OCI-LY7 (cell line): ENCODE data around the gene C2.

Experiments used
- EZH2phosphoT487 ChIP-seq: fragments of 200-600 bp; sonication (generic); IDR thresholded peaks from 2 replicates; pipeline ENCODE4 v1.6.1; 2018; ENCODE audit warnings: low read depth, borderline replicate concordance, mild to moderate bottlenecking, mixed run types, antibody characterized with exemption, low read length, moderate library complexity, mixed read lengths
- TF ChIP-seq, protein P1 (sequence below): fragments of 200-600 bp; sonication (generic); conservative IDR thresholded peaks from 2 replicates; pipeline ENCODE4 v1.5.1; 2014; ENCODE audit warnings: mild to moderate bottlenecking, antibody characterized with exemption, low read length, moderate library complexity, mixed read lengths

- TF ChIP-seq, protein P1, sequence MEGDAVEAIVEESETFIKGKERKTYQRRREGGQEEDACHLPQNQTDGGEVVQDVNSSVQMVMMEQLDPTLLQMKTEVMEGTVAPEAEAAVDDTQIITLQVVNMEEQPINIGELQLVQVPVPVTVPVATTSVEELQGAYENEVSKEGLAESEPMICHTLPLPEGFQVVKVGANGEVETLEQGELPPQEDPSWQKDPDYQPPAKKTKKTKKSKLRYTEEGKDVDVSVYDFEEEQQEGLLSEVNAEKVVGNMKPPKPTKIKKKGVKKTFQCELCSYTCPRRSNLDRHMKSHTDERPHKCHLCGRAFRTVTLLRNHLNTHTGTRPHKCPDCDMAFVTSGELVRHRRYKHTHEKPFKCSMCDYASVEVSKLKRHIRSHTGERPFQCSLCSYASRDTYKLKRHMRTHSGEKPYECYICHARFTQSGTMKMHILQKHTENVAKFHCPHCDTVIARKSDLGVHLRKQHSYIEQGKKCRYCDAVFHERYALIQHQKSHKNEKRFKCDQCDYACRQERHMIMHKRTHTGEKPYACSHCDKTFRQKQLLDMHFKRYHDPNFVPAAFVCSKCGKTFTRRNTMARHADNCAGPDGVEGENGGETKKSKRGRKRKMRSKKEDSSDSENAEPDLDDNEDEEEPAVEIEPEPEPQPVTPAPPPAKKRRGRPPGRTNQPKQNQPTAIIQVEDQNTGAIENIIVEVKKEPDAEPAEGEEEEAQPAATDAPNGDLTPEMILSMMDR: no peak
- TF ChIP-seq EZH2phosphoT487: no peak
Measured at GRCh38 chr6:31968791-31969711, 41.5 kb downstream of the C2 start.
